ENCODE data around the gene PKN3.
A peak's percentile ranks its signal among the peaks of the same experiment; 100 is the strongest.
"Not testable (repeated sequence)": the region's sequence is repeated elsewhere in the genome, so short reads cannot be mapped to it uniquely, and the experiment has no call there.

The PKN3 gene

DNA sequence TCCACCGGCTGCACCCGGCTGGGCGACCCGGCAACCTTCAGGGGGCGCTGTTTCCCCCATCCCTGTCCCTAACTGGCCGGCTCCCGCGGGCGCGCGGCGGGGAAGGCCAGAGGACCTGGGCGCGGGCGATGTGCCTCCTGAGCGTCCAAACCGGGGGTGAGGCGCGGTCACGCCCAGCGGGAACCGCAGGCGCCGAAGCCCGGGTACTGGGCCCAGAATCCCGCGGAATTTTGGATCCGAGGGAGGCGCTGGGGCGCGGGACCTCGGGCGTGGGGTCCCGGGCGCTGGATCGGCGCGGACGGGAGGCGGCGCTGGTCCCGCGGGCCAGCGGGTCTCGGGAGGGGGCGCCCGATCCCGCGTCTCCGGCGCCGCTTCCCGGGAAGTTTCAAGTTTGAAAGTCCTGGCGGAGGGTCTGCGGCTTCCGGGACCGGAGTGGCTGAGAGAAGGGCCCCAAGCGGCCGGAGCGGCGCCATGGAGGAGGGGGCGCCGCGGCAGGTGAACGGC lies at the start of gene PKN3:
TSS of gene PKN3 (plus strand) at position 59 of the 504 bp plus-strand sequence. CDS start at position 472, 413 bp downstream.
- peak; percentile 79 for DNase-seq

DNA sequence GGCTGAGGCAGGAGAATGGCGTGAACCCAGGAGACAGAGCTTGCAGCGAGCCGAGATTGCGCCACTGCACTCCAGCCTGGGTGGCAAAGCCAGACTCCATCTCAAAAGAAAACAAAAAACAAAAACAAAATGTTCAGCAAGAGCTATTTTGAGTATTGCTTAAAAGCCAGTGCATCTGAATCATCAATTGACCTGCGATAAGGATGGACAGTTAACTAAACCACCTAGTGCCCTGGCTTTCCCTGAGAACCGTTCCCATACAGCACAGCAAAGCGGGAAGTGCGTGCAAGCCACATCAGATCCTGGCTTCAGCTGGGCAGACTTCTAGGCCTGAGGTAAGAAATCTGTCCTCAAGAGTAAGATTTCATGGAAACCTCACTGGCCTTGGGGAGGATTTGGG lies 48.4 kb upstream of the PKN3 start:
- no peak for DNase-seq

DNA sequence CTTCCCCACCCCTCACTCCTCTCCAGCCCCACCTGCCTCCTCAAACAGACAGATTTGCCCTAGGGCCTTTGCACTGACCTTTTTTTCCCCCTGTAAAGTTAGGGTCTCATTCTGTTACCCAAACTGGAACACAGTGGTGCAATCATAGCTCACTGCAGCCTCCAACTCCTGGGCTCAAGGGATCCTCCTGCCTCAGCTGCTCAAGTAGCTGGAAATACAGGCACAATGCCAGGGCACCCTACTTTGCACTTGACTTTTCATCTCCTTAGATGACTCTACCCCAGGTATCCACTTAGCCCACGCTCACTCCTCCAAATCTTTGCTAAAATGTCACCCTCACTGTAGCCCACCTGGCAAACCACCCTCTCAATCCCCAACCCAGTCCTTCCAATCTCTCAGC lies 47.8 kb upstream of the PKN3 start:
- DNase-seq: no peak

DNA sequence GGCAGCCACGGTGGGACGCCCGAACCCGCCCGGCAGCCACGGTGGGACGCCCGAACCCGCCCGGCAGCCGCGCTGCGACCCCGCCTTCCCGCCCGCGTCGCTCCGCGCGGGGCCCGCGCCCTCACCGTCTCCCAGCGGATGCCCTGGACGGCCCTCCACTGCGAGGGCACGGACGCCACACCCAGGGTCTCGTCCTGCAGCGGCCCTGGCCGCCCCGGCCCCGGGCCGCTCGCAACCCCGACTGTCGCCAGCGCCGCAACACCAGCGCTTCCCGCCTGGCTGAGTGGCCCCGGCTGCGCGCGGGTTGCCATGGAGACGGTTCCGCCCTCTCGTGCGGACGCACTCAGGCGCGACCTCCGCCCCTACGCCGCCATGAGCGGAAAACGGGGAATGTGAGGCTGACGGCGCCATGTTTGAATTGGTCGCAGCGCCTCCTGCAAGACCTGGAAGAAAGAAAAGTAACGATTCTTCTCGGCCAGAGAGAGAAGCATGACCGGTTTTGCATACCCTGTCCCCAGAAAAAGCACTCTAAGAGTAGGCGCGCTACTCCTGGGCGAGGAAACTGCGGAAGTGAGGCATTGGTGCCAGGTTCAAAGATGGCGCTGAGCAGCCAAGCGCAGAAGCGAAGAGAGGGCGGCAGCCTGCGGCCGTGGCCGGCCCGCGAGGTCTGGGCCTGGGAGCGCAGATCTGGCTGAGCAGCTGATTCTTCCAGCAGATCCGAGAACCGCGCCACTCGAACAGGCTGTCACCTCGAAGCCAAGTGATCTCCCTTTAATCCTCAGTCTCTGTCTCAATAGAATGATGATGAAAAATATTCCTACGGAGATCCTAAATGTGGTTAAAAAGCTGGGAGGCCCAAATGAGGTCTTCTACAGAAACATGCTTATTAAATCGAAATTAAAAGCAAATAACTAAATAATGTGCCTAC lies 45.6 kb upstream of the PKN3 start, which contains the start of gene DYNC2I2:
TSS of gene DYNC2I2 (minus strand) at position 432 of the 928 bp plus-strand sequence. CDS start at position 311, 121 bp downstream.
- DNase-seq: peak; percentile 72

DNA sequence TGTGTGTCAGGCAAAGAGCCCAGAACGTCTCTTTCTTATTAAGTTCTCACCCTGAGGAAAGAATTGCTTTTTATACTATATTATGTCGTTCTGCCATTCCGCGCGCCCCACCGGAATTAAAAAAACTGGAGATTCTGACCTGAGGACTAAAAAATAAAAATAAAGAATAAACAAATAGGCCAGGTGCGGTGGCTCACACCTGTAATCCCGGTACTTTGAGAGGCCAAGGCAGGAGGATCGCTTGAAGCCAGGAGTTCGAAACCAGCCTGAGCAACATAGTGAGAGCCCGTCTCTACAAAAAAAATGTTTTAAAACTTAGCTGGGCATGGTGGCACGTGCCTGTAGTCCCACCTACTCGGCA lies 45.0 kb upstream of the PKN3 start:
- no peak for DNase-seq

DNA sequence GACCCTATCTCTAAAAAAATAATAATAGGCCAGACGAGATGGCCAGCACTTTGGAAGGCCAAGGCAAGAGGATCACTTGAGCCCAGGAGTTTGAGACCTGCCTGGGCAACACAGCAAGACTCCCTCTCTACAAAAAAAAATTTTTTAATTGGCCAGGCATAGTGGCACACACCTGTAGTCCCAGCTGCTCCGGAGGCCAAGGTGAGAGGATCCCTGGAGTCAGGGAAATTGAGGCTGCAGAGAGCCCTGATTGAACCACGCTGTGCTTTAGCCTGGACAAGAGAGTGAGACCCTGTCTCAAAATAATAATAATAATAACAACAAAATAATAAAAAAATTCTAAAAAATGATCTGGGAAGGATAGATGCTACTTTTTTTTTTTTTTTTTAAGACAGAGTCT lies 44.5 kb upstream of the PKN3 start:
- no peak for DNase-seq

DNA sequence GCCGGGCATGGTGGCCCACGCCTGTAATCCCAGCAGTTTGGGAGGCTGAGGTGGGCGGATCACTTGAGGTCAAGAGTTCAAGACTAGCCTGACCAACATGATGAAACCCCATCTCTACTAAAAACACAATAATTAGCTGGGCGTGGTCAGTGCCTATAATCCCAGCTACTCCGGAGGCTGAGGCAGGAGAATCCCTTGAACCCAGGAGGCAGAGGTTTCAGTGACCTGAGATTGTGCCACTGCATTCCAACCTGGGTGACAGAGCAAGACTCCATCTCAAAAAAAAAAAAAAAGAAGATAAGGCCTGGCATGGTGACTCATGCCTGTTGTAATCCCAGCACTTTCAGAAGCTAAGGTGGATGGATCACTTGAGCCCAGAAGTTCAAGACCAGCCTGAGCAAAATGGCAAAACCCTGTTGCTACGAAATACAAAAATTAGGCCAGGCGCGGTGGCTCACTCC lies 35.8 kb upstream of the PKN3 start:
- not testable (repeated sequence) for DNase-seq

DNA sequence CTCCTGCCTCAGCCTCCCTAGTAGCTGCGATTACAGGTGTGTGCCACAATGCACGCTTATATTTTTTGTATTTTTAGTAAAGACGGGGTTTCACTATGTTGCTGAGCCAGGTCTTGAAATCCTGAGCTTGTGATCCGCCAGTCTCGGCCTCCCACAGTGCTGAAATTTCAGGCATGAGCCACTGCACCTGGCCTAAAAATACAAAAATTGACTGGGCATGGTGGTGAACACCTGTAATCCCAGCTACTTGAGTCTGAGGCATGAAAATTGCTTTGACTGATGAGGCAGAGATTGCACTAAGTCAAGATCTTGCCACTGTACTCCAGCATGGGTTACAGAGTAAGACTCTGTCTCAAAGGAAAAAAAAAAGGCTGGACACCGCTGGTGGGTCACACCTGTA lies 32.5 kb upstream of the PKN3 start:
- no peak for DNase-seq

DNA sequence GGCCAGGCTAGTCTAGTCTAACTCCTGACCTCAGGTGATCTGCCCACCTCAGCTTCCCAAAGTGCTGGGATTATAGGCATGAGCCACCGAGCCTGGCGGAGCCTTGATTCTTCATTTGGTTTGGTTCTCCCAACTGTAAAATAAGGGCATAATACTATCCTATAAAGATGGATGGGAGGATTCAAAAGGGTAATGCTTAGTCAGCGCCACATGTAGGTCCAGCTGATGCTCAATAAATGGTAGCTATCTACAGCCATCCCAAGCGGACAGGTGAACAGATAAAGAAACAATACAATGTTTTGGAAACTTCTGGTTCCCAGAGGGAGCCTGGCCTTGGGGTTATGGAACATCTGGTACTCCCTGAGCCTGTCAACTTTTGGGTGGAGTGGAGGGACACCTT lies 26.9 kb upstream of the PKN3 start:
- no peak for DNase-seq

DNA sequence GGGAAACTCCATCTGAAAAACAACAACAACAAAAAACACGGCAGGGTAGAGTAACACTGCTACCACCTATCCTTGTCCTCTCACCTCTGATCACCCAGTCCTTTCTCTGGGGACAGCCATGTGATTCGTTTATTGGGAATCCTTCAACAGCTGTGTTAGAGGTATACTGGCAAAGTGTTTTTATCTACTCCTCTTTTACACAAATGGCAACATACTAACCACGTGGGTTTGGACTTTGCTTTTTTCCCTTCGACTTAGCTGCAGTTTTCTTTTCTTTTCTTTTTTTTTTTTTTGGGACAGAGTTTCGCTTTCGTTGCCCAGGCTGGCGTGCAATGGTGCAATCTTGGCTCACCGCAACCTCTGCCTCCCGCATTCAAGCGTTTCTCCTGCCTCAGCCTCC lies 24.5 kb upstream of the PKN3 start:
- no peak for DNase-seq

DNA sequence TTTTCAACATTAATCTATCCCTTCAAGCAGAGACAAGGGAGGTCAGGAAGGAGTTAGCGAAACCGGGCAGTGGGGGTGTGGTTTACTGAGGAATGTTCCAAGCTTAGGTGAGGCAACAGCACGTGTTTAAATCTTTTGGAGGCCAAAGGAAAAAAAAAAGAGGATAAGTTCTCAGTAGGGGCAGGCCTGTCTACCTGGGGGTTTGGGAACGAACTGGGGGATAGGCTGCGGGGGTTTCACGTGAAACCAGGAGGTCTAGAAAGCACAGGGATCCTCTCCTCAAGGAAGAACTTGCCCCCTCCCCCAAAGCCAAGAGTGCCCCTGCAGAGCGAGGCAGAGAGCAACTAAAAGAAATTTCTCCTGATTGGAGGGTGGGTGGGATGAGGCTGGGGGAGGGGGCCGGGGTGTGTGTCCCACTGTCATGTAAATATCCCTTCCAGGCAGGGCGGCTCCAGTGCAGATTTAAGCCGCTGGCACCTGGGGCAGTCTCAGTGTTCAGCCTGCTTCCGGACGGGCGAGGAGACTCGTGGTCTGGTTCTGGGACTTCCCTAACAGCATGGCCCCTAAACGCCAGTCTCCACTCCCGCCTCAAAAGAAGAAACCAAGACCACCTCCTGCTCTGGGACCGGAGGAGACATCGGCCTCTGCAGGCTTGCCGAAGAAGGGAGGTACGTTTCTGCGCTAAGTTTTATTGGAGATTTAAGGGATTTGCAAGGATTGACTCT lies 18.8 kb upstream of the PKN3 start:
- DNase-seq: no peak

DNA sequence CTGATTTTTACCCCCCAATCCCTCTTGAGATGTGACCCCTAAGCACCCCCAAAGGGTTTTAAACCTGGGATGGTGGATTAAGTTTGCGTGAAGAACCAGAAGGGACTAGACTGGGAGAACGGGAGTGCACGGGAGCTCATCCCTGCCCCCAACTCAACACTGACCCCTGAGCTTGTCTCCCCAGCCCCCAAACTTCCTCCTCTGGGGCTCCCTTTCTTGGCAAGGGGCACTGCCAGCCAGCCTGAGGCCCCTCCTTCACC lies 18.3 kb upstream of the PKN3 start:
- no peak for DNase-seq

DNA sequence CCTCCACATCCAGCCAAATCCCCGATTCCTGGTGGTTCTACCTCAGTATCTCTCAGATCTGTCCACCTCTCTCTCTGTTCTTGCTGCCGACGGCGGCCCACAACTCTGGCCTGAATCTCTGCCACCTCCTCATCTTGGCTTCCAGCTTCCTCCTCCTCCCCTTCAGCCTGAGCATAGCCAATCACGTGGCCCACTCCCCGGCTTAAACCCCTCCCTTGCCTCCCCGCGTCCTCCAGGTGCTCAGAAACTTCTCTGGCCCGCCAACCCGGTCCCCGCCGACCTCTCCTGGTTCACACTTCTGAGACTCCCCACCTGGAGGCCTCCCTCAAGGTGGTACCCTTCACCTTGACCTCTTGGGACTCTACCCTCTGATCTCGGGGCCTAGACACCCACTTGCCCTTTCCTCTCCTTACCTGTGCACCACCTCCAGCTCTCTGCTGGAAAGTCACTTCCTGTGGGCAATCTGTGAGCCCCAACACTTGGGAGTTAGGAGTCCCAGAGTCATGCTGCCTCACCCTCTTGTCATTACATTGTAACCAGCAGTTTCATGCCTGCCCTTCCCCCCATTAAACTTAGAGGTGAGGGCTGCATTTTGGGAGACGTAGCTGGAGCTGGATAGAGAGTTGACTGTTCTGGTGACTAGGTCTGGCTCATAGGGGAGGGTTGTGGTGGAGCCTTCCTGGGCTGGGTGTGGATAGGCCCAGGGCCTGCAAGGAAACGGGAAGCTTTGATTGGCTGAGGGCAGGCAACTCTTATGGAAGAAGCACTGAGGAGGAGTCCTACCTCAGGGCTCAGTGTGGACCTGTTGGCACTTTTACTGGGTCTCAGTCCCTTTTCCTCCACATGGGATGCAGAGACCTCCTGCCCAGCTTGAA lies 17.7 kb upstream of the PKN3 start:
- peak; percentile 20 for DNase-seq

DNA sequence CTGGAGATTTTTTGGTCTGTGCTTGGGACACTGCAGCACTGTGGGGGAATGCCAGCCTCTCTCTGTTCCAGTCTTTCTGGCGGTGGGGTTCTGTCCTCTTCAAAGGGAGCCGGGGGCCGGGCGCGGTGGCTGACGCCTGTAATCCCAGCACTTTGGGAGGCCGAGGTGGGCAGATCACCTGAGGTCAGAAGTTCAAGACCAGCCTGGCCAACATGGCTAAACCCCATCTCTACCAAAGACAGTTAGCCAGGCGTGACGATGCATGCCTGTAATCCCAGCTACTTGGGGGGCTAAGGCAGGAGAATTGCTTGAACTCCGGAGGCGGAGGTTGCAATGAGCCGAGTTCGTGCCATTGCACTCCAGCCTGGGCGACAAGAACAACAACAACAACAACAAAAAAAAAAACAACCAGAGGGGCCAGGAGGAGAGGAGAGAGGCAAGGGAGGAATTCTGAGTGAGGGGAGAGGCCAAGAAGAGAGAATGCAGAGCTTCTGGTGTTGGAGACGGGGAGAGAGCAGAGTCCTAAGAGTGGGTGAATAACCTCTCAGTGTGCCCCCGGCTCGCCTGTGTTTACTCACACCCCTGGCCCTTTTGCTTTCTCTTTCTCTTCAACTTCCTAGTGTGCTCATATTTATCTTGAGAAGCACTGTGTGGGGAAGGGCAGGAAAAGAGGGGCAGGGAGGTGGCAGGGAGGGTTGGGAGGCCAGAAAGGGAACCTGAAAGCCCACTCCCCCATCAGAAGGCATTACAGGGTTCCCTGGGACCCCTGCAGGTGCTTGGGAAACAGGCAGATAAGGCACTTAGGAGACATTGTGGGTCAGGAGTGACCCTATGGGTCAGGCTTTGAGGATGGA lies 16.4 kb upstream of the PKN3 start:
- no peak for DNase-seq

DNA sequence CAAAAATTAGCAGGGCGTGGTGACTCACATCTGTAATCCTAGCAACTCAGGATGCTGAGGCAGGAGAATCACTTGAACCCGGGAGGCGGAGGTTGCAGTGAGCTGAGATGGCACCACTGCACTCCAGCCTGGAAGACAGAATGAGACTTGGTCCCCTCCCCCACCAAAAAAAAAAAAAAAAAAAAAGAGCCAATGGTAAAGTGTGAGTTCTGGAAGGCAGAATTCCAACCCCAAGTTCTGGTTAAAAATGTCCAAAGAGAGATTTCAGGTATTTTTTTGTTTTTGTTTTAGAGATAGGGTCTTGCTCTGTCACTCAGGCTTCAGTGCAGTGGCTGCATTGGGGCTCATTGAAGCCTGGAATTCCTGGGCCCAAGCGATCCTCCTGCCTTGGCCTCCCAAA lies 14.8 kb upstream of the PKN3 start:
- DNase-seq: no peak

DNA sequence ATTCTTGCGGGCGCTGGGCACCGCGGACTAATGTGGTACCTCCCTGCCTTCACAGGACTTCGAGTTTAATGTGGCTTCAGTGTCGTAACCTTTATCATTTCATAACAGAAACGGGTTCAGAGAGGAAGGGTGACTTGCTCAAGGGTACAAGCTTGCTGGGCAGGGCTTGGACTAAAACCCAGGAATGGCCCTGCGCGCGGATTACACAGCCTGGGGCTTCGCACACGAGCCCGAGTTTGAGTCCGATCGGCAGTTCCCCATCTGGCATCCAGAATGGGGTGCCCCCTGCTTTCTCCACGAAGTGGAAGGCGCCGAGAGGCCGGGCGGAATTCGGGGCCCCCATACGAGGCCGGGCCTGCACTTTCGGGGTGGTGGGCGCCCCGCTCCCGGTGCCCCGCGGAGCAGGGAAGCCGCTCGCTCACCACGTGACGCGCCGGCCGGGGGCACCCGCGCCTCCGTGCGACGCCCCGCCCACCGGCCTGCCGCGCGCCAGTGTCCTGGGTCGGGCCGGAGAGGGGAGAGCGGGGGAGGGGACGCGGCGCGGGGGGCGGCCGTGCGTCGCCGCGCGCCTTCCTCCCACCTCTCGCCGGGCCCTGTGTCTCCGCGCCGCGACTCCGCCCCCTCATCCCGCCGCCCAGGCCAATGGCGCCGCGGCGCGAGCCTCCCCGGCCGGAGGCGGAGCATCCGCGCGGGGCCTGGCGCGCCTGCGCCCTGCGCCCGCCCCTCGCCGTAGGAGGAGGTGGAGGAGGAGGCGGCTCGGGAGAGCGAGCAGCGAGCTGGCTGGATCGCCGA lies 13.6 kb upstream of the PKN3 start, which contains the start of gene SET:
TSS of gene SET (plus strand) at position 722 of the 792 bp plus-strand sequence. CDS start 361 bp downstream, outside the sequence.
- peak; percentile 76 for DNase-seq

DNA sequence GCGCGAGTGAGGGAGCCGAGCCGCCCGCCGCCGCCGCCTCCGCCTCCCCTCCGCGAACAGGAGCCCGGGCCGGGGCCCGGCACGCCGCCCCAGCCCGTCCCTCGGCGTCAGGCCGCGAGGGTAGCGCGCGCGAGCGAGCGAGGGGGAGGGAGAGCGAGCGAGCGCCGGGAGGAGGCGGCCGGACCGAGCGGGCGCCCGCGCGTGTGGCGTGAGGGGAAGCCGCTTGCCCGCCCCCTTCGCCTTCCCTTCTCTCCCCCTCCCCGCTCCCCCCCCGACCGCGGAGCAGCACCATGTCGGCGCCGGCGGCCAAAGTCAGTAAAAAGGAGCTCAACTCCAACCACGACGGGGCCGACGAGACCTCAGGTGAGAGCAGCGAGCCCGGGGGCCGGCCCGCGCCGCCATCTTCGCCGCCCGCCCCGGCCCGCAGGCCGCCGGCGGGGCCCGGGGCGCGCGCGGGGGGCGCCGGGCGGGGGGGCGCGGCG lies 13.0 kb upstream of the PKN3 start:
- DNase-seq: no peak

DNA sequence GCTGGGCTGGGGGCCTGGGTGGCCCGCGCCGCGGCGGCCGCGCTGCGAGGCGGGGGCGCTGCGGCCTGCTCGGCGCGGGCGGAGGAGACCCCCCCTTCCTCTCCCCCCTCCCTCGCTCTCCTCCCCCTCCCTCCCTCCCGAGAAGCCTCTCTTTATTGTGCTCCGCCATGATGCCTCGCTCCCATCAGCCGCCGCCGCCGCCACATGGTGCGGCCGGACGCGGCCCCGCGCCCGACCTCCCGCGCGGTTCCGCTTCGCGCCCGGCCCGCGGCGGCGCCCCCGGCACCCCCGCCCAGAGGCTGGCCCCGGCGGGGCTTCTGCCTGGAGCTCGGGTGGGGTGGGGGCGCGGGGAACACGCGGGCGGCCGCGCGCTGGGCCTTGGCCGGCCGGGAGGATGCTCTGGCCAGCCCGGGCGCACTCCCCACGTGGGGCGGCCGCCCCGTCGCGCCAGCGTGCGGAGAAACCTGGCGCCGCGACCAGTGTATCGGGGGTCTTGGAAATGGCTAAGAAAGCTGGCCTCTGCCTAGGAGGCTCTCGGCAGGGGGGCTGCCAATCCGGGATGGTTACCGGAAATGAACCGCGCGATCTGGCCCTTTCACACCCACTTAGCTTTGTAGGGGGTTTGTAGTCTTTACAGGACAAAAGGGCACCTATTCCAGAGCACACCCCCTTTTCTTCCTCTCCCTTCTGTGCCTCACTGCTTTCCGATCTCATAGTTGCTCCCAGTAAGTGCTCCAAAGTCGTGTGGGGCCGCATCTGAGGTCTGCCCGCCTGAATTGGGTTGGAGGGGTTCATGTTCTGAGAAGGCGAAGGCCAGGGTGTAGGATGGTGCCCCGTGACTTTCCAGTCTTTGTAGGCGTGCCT lies 12.3 kb upstream of the PKN3 start:
- DNase-seq: no peak

DNA sequence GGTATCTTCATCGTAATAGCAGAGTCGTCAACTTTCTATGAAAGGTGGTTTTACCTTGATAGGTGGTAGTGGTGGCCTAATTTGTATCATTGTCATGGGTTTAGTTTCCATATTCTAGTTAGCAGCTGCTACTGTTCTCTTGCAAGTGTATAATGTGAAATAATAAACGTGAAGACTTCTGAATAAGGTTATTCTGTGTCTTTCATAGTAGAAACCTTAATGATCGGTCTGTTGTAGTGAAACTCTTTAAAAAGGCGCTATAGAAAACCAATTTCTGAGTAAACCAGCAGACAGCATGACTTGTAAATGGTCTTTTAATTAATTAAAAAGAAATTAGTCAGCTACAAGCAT lies 11.6 kb upstream of the PKN3 start:
- DNase-seq: no peak

DNA sequence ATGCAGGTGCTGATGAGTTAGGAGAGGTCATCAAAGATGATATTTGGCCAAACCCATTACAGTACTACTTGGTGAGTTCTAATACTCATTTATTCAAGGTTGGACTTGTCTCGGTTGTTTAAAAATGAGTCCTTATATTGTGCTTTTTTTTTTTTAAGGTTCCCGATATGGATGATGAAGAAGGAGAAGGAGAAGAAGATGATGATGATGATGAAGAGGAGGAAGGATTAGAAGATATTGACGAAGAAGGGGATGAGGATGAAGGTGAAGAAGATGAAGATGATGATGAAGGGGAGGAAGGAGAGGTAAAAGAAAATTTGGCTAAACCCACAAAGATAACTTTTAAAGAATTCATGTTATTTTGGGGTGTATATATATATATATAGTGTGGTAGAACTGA lies 8.6 kb upstream of the PKN3 start:
- not testable (repeated sequence) for DNase-seq

Data from amniotic stem cell (primary cell).